OCI-LY3 (cell line): ENCODE data around the gene LRP1B.

ENCODE experiments used
- CTCF ChIP-seq: fragments of 200-600, 300-600 bp; sonication (generic); IDR thresholded peaks from 2 replicates; pipeline ENCODE4 v1.5.1; 2014; ENCODE audit warnings: antibody characterized with exemption, low read length, low read depth
- EZH2phosphoT487 ChIP-seq: fragments of 200-600 bp; shearing (Covaris generic); IDR thresholded peaks from 2 replicates; pipeline ENCODE4 v1.6.1; 2018; ENCODE audit warnings: antibody characterized with exemption, mixed run types, low read depth

GRCh38 chr2:141515931-141516330, 614.9 kb downstream of the LRP1B start:
- TF ChIP-seq CTCF = no peak
- TF ChIP-seq EZH2phosphoT487 = no peak
